Left kidney (tissue), 2 donors: Measurements from ENCODE around the gene HMCES. TPM values are rescaled to one million over a fixed set of nuclear protein-coding genes. Genes with fewer than 3 reads are reported as not detected.

ENCODE experiments used
- DNase-seq: peaks from one replicate; pipeline ENCODE4 v3.0.0-alpha.2; 2013
- polyA plus RNA-seq: library from polyadenylated mRNA; unstranded; fragments of 120-200 nt; gene quantifications from one replicate; pipeline ENCODE4 v1.2.1, GENCODE V29; 2013; ENCODE audit not compliant: insufficient read length

The HMCES gene
- polyA plus RNA-seq, 1 donor, result 55.7 TPM

DNA sequence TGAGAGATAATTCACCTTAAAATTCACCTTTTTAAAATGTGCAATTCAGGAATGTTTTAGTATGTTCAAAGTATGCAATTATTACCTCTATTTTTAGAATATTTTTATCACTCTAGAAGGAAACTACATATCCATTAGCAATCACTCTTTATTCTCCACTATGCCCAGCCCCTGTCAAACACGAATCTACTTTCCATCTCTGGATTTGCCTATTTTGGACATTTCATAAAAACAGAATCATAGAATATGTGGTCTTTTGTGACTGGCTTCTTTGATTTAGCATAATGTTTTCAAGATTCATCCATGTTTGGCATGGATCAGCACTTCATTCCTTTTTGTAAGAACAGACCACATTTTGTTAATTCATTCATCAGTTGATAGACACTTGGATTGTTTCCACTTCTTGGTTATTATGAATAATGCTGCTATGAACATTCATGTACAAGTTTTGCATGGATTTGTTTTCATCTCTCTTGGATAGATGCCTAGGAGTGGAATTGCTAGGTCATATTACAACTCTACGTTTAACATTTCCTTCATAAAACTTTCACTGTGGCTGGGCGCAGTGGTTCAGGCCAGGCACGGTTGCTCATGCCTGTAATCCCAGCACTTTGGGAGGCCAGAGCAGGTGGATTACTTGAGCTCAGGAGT, 12.7 kb downstream of the HMCES start:
- DNase-seq, result no peak

DNA sequence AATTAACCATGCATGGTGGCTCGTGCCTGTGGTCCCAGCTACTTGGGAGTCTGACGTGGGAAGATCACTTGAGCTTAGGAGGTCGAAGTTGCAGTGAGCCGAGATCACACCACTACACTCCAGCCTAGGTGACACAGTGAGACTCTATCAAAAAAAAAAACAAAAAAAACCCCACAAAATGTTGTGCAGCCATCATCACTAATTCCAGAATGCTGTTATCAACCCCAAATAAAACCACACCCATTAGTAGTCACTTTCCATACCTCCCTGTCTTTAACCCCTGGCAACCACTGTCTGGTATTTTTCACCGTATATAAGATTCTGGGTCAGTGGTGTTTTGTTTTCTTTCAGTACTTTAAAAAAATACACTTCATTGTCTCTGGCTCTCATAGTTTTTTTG, 16.6 kb downstream of the HMCES start:
- no peak for DNase-seq

DNA sequence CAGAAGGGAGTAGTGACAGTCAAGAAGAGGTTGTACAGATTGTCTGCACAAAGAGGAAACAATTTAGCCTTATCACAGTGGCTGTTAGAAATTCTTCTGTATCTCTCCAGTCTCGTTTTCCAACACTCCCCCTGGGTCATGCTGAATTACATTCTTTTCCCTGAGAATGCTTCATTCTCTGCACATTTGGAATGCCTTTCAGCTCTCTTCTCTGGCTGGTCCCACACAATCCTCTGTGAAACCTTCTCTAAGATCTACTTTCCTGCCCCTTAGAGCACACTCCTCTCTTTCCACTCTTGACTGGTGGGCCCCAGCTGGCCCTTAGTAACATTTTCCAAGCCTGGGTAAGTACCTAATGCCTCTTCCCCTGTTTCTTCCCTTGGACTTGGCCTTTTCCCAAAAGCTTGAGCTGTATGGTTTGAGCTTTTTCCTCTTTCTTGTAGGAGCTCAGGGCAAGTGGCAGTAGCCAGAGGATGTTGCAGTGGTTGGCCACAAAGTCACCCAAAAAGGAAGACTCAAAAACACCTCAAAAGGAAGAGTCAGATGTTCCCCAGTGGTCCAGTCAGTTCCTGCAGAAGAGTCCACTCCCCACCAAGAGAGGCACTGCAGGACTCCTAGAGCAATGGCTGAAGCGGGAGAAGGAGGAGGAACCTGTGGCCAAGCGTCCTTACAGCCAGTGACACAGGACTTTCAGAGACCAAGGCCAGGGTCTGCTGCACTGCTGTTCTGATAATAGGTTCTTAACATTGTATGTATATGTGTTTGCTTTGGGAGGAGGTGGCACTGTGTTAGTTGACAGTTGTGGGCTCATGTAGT, 25.7 kb downstream of the HMCES start:
- DNase-seq, result no peak

DNA sequence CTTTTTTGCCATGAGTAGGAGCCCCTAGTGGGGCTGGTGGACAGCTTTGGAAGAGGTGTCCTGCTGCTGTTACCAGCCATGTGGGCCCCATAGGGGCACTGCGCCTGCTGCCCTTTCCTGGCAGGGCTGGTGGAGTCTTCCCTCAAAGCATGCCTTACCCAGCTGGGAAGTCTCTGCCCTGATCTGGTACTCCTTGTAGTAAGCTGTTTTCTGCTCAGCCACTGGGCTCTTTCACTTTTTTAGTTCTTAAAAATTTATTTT, 26.2 kb downstream of the HMCES start:
- no peak for DNase-seq

DNA sequence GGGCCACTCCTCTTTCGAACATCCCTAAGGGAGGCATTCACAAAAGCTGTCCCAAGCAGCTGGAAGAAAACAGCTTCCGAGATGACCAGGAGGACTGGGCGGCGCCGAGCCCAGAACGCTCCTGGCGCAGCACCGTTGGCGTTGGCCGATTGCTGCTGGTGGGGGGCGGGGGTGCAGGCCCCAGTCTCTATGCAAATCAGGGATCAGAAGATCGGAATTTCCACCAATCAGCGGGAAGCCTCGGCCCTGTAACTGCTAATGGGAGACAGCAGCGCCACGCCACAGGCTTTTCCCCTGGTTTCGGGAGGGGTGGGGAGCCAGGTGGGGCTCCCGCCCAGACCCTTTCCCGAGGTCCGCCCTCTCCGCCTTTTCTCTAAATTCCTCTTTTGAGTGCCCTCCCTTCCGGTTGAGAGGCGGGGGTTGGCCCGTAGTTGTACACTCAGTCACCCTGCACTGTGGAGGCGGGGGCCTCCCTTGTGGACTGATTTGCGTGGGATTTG, 27.0 kb downstream of the HMCES start:
- peak; percentile 81 for DNase-seq

DNA sequence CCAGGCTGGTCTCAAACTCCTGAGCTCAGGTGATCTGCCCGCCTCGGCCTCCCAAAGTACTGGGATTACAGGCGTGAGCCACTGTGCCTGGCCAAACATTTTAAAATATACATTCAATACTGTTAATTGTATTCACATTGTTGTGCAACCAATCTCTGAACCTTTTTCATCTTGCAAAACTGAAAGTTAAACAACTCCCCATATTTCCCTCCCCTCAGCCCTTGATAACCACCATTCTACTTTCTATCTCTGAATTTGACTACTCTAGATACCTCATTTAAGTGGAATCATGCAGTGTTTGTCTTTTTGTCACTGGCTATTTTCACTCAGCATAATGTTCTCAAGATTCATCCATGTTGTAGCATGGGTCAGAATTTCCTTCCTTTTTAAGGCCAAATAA, 30.0 kb downstream of the HMCES start:
- no peak for DNase-seq

DNA sequence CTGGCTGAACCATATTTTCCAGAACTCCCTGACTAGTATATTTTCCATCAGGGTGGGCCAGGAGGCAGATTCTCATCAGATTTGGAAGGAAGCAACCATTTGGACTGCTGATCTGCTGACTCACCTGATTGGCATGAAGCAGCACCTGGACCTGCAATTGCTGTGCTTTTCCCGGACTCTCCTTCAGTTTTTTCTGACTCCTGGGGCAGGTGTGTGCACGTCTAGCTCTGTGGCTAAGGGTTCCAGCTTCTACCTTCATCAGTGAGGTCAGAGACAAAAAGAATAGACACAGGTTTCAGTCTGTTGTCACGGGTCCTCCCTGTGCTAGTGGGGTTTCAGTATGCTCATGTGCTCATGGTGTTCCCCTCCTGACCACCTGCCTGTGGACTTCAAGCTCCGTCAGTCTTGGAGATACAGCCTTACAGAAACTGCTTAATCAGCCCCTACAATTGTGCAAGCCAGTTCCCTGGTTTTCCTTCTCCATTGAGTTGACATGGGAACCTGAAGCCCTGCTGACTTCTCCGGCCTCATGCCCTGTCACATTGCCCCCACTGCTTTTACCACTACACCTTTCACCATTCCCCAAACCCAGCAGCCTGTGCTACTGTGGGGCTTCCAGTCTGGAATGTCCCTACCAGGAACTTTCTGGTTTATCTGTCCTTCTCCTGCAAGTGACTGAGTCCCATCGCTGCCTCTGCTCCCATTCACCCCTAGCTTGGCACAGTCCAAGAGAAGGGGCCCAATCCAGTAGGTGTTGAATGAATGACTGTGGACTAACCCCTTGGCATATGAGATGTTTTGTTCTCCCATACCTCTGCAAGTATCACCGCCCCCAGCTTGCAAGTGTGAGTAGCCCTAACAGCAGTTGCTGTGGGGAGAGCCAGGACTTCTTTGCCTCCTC, 31.7 kb downstream of the HMCES start:
- no peak for DNase-seq

DNA sequence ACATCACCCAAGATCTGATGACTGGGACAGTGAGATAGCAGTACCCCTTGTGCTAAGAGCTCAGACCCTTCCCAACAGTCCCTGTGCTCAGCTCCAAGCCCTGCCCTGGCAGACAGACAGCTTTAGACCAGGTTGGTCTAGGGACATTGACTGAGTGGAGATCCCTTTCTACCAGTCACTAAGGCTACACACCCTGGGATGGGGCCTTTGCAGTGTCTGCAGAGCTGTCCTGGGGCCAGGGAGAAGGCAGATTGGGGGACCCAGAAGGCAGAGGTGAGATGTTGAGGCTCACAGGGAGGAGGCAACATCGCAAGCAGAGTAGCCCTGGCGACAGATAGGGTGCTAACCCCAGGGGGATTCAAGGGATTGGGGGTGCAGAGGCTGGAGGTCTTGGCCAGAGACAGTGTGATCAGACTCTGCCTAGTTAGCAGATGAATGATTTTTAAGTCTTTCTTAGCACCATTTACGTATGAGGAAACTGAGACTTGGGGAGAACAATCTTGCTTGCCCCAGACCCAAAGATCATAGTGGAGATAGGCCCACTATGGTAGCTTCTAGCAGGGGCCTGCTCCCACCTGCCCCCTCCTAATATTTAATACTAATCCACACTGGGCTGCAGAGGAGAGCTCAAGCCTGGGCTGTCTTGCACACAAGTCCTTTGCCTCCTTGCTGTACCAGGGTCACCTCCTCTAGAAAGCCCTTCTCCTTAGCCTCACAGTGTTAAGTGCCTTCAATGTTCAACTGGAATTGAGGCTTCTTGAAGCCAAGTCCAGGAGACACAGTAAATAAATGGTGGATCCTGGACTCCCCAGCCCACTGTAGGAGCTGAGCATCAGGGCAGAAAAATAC, 32.6 kb downstream of the HMCES start:
- DNase-seq, result no peak

DNA sequence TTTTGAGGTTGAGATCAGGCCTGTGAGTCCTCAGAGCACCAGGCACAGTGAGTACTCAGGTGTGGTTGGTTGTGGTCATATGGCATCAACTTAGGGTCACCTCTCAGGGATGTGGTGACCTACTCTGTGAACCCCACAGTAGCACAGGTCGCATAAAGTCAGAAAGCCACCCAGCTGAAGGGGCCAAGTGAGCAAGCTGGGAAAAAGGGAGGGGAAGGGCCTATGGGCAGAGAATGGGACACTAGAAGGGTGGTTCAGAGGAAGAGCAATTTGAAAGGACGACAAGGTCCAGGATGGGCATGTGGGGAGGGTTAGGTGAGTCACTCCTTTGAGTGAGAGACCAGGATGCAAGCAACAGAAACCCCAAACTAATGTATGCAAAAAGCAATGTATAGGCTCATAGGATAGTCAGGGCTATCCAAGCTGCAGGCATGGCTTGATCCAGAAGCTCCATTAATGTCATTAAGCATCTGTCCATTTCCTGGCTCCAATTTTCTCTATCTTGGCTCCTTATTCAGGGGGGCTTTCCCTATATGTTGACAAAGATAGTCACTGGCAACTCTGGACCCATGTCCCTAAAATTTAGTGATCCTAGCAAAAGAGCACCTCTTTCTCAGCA, 33.5 kb downstream of the HMCES start:
- DNase-seq, result no peak

DNA sequence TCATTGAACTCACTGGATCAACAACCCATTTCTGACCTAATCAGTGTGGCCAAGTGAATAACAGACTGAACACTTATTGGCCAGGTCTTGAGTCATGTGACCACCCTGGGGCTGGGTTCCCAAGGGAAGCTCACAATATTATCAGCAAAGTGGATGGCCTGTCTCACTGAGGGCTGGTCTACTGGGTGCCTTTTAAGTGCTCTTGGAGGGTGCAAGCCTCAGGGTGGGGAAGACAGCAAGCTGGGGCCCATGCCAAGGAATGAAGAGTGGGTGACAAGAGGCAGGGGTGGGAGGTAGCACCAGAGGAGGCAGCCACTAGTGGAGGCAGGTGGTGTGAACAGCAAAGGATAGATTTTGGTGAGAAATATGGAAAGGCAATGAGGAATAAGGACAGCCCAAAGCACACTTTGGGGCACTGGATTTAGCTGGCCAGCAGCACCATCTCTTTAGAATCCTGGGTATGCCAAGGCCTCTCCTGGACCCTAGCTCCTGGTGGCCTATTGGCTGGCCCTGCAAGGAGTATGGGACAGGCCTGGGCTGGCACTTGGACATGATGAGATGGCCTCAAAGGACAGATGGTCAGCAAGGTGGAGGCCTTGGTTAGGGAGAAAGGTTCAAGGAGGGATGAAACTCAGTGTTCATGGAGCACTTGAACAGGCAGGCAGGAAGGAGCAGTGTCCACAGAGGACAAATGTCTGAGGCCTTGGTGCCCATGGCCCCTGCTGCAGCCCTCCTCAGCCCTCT, 34.2 kb downstream of the HMCES start:
- no peak for DNase-seq

DNA sequence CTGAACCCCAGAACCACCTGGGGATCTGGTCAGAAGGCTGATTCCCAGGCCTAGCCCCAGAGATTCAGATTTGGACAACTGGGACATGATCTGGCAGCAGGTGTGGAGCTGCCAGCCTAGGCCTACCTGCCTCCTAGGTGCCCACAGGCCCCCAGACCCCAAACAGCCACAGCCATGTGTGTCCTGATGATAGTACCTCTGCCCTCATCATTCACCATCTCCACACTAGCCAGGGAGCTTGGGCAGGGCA, 34.7 kb downstream of the HMCES start:
- DNase-seq, result no peak

DNA sequence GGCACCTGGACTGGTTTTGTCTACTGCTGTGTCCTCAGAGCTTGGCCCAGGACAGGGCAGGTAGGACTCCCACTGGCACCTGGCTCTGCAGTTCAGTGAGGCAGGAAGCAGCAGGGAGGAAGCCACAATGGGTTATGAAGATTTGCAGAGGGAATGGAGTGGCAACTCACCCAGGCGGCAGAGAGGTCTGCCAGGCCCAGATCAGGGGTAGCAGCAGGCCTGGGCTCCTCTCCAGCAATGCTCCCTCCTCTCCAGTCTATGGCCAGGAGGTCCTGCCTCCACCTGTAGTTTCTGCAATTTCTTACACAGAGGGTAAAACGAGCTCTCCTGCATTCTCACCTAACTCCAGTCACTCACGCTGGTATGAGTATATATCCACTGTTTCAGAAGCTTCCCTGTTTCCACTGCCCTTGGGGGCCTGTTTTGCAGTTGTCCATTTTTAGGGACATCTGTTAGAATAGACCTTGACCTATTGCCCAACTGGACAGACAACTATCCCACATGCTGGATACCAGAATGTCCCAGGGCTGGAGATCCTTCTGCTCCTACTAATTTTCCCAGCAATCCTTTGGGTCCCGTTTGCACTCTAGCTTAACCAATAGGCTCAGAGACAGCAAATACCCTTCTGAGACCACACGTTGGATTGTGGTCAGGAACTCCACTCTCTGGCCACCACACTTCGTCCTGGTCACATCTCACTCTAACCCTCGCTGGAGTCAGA, 35.2 kb downstream of the HMCES start:
- DNase-seq, result no peak

DNA sequence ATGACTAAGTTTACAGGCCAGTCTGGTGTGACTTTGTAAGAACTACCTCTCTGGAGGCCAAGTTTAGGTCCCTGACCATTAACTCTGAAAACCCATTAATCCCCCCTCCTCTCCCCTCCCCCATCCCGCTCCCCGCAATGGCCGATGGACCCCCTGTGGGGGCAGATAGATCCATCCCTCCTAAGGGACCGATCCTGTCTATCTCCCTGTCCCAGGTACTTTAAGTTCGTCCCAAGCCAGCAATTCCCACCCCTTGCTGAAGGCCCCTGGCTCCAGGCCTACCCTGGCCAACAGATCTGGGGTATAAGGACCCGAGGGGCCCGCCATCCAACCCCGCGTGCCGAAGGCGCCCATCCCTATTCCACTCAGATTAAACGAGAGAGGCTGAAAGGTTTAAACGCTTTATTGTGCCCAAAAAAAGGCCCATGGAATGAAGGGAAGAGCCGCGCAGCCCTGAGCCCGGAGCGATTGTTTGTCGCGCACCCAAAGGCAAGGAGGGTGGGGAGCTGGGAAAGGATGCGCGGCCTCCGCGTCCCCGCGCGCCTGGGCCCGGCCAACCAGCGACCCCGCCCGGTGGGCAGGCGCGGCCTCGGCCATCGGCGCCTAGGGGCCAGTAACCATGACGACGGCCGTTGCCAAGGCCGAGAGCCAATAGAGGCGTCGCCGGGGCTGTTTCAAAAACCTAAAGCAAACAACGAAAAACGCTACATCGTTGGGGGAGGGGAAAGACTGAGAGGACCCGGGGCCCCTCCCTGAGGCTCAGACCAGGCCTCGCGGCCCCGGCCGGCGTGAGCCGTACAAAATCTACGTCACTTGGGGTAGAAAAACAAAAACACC, 35.9 kb downstream of the HMCES start:
- peak; percentile 91 for DNase-seq

DNA sequence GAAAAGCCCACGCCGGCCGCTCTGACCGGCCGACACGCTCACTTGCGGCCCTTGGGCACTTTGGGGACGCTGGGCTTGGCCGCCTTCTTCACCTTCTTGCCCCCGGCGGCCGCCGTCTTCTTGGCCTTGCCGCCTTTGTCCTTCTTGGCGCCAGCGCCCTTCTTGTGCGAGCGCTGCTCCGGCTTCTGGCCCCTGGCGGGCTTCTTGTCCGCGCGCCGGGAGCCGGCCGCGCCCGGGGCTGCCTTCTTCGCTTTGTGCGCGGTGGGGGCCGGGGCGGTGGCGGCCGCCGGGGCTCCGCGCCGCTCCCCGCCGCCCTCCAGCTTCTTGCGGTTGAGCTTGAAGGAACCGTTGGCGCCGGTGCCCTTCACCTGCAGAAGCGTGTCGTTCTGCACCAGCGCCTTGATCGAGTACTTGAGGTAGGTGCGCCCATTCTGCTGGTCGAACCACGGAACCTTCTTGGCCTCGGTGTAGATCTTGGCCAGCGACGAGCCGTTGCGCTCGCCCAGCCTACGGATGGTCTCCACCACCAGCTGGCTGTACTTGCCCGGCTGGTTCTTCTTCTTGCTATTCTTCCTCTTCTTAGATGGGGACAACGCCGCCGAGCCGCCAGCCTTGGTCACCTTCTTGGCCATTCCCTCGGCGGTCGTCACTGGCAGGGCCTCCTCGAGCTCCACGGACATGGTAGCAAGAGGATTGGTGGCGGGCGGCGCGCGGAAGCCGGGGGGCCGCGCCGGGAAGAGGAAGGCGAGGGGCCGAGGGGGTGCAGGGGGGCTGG, 36.7 kb downstream of the HMCES start:
- DNase-seq, result no peak

DNA sequence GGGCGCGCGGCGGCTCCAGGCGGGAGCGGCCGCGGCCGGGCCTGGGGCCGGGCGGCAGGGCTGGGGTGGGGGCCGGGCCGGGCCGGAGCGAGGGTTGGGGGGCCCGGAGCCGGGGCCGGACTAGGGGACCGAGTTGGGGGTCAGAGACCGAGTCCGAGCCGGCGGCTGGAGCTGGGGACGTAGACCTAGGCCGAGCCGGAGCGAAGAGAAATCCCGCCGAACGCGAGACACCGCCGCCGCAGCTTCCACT, 37.3 kb downstream of the HMCES start:
- DNase-seq, result no peak

DNA sequence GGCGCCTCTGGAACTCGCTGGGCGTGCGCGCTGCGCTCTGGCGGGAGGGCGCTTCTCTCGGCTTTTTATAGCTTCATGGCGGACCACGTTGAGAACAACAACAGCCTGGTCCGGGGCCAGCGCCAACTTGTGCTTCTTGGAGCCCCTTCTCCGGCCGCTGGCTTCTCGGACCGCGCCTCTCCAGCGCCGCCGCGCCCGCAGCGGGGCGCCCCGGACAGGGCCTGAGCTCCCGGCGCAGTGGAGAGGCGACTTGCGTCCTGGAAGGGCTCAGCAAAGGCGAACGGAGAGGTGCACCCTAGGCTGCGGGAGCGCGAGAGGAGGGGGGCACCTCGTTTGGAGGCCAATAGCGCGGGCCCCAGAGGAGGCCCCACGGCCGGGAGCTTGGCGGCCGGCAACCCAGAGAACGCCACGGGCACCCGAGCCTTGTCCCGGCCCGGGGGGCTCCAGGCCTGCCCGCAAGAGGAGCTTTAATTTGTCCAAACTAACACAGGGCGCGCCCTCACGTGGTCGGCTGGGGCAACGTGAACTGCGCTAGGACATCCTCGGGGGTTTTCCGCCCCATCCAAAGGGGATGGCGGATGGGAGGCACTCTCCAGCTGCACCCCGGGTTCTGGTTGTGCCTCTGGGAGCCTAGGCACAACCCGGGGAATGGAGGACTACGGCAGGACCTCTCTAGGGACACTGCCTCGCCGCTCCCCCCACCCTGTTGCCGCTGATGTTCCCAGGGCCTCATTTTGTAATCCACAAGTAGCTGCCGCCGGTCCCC, 37.8 kb downstream of the HMCES start:
- DNase-seq, result peak; percentile 90

DNA sequence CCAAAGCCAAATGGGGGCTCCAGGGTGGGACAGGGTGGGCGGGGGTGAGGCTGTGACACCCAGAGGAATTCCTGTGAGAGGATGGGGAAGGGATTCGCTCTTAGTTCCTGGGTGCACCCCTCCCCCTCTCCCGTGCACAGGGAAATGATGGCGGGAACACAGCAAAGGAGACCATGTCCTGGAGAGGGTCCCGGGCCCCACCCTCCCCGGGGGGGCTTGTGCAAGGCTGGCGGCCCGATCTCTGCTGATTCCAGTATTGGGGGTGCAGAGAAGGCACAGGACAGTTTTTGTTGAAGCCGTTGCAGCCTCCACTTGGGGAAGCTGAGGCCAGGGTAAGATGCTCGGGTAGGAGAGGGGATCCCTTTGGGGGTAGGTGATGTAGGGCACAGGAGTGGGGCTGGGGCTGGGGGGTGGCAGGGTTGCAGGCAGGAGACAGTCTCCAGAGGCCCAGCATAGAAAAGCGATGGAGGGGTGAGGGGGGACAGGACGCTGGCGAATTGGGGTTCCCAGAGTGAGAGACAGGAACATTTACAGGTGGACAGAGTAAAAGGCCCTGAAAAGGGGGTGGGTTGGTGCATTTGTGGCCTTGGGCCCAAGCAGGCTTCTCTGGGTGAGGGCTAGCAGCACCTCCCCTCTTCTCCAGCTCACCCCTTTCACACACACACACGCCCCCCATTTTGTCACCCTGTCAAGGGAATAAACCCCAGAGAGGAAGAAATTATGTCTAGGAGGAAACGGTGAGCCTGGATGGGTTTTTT, 38.5 kb downstream of the HMCES start:
- DNase-seq, result peak; percentile 19
